GM18505 (cell line): ENCODE data around the gene SLC7A5.
"Not testable (repeated sequence)": the region's sequence is repeated elsewhere in the genome, so short reads cannot be mapped to it uniquely, and the experiment has no call there.

Experiments used
- ATAC-seq: cut with Tn5 transposase; IDR thresholded peaks from one replicate; pipeline ENCODE4 v1.9.1; 2021; ENCODE audit not compliant: unreplicated experiment
- POLR2A ChIP-seq: IDR thresholded peaks from 4 replicates; pipeline ENCODE4 v1.6.1; 2011; ENCODE audit warnings: borderline replicate concordance; ENCODE audit not compliant: insufficient read depth, insufficient read length; ENCODE audit errors: extremely low read depth

The SLC7A5 gene

DNA sequence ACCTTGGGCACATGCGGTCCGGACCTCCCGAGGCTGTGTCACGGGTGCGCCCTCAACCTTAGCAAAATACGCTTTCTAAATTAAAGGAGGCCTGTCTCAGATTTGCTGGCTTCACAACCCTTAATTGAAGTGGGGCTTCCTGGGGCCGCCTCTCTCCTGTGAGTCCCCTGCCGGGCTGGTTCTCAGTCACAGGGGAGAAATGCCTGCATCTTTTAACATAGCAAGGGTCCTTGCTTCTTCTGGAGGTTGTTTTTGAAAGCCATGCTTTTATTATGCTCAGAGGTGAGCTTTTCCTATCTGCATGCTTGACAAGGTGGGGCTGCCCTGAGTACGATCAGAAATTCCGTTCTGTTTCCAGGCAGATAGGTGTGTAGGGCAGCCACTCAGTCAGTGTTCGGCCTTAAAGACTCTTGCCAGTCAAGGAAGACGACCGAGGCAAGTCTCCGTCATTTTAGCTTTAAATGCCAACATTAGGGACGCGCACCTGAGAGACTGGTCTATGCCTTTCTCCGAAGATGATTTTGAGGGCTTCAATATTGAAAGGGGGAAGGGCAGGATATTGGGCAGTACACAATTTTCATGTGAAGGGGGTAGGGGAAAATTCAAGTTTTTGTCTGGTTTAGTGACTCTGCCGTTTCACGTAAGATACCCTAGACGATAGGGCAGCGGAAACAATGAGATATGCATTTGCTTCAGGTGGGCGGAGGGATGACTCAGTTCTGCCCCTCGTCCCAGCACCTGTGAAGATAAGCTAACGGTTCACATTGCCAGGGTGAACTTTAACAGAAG is 5.5 kb upstream of the SLC7A5 start:
- no peak for TF ChIP-seq POLR2A
- ATAC-seq = no peak

- ATAC-seq = not testable (repeated sequence)
These were observed 1.3 kb upstream of the SLC7A5 start for GRCh38 chr16:87870418-87871291.

GRCh38 chr16:87869879-87870417 is 641 bp upstream of the SLC7A5 start:
- ATAC-seq = not testable (repeated sequence)

- not testable (repeated sequence) for ATAC-seq
These were observed 865 bp downstream of the SLC7A5 start for GRCh38 chr16:87868254-87869029.

DNA sequence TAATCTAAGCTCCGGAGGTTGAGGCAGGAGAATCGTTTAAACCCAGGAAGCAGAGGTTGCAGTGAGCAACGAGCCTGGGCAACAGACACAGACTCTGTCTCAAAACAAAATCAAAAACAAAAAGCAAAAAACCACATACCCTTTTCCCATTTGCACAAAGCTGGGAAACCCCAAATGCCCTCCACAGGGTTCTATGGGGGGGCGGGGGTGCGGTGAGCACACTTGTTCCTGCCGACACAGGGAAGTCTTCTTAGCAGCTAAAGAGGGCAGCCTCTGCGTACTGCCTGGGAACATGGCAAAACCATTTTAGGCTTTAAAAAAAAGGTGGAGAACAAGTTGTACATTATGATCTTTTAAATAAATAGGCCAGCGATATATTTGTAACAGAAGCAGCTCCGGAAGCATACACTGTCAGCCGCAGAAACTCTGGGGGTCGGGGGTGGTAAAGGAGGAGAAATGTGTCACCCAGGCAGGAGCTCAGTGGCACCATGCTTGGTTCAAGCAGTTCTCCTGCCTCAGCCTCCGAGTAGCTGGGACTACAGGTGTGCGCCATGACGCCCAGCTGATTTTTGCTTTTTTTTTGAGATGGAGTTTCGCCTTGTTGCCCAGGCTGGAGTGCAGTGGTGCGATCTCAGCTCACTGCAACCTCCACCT is 3.3 kb downstream of the SLC7A5 start:
- ATAC-seq = not testable (repeated sequence)

DNA sequence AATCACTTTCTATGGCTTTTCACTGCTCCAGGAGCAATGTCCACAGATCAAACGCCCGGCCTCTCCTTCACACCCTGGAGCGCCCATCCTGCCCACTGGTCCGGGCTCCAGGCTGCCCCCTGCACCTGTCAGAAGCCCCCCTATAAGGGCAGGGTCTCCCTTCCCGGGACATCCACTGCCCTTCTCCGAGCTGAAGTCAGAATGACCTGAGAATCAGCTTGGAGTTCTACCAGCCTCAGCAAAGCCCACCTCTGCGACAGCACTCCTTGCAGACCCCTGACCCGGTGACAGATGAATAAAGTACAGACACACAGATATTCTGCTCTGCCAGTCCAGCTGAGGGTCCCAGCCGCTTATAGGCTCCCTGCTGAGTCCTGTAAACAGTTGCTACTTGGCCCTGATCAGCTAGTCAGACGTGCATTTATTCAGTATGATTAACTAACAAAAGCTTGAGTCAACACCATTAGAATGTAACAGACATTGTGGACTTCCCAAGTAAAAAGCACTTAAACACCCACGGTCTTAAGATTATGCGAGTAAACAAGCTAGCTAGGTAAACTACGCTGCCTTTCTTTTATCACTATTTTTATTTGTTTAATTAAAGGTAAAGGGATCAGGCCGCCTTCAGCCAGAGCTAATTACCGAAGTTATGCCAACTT is 4.8 kb downstream of the SLC7A5 start:
- no peak for TF ChIP-seq POLR2A
- ATAC-seq = no peak

DNA sequence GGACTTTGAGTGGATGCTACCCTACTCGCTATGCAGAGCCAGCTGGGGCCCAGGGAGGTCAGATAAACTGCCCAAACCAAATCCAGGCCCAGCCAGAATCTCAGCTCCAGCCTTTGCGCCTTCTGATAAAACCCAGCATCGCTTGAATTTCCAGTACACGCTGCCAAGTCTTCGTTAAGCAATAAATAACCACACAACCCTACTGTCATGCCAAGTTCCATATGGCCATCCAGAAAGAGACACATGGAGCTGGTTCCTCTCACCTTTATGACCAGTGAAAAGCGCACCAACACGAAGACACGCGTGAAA is 6.0 kb downstream of the SLC7A5 start:
- ATAC-seq = not testable (repeated sequence)

GRCh38 chr16:87862597-87863326 is 6.5 kb downstream of the SLC7A5 start:
- ATAC-seq = not testable (repeated sequence)

DNA sequence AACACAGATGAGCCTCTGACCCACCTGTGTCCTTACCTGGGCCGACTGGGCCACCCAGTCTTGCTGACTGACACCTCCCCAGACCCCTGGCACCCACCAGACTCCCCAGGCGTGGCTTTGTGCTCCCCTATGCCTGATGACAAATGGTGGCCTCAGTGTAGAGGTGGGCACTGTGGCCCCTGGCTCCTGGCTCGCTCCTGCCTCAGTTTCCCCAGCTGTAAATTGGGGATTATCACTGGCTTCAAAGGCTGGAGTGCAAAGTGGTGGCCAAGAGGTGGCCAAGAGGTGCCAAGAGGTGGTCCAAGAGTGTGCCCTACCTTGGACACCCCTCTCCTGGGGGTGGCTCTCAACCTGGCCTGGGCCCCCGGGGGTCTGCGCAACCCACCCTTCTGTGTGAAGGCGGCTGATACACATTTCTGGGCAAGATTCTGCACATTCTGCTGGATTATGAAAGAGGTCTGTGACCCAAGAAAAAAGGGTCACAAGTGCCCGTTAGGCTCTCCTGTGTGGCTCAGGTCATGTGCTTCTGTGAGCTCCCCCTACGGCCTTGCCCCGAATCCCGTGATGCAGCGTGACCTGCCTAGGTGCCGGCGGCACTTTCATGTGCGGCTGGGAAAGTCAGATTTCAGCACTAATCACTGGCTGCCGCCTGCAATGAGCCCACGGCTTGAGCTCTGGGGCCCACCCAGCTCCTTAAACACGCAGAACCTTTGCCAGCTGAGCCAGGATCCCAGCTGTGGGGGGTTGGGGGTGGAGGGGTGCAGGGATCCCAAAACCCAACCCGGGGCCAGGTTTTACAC is 7.8 kb downstream of the SLC7A5 start:
- not testable (repeated sequence) for ATAC-seq

- TF ChIP-seq POLR2A = no peak
- no peak for ATAC-seq
These were observed 8.6 kb downstream of the SLC7A5 start for GRCh38 chr16:87860553-87861299.

DNA sequence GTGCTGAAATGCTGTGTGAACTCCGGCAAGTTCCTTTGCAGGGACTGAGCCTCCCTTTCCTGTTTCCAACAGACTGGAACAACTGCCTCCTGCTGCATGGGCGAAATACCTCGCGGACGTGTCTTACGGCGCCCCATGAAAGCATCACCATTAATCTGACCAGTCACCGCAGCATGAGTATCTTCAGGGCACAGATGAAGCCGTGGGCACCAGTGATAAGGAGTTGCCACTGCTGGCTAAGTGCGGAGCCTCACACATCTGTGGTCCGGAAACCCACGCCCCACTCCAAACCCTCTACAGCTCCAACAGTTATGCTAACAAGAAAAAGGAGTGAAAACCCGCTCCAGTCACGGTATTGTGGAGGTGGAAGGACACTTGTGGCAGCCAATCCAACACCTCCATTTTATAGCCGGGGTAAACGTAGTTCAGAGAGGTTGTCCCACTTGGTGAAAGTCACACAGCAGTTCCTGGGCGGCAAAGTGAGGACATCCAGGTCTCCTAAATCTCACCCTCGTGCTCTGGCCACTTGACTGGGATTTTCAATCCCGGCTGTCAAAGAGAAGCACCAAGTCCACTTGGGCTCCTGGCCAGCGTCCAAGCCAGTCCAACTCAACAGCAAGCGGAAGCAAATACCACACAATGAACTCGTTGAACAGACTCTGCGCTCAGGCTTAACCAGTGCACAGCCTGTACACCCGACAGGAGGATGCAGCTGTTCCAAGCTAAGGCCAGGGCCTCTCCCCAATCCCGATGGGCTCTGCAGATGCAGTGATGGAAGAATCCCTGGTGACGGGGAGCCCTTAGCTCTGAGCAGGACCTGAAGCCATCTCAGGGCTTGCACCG is 10.9 kb downstream of the SLC7A5 start:
- not testable (repeated sequence) for ATAC-seq
